ENCODE data around the gene DHRS2.

DHRS2 gene

GRCh38 chr14:23650506-23650905 is 14.3 kb downstream of the DHRS2 start:
- no peak for TF ChIP-seq CTCF (IDR thresholded peaks at IDR 0.05; ENCODE audit: insufficient read depth, low read depth, low read length, missing control alignments)
- DNase-seq (ENCODE audit: low read depth), result no peak
- no peak overlapping the region for H3K4me3 ChIP-seq (ENCODE audit: low read length)

GRCh38 chr14:23653051-23653450 is 16.9 kb downstream of the DHRS2 start:
- DNase-seq (ENCODE audit: low read depth), result no peak
- H3K4me3 ChIP-seq (ENCODE audit: low read length), result no peak overlapping the region
- TF ChIP-seq CTCF (IDR thresholded peaks at IDR 0.05; ENCODE audit: insufficient read depth, low read depth, low read length, missing control alignments), result no peak

- no peak for DNase-seq (ENCODE audit: low read depth)
- H3K4me3 ChIP-seq (ENCODE audit: low read length), result no peak overlapping the region
- TF ChIP-seq CTCF (IDR thresholded peaks at IDR 0.05; ENCODE audit: insufficient read depth, low read depth, low read length, missing control alignments), result no peak
Measured at GRCh38 chr14:23654231-23654630, 18.1 kb downstream of the DHRS2 start.

- DNase-seq (ENCODE audit: low read depth), result no peak
- no peak for TF ChIP-seq CTCF (IDR thresholded peaks at IDR 0.05; ENCODE audit: insufficient read depth, low read depth, low read length, missing control alignments)
- H3K4me3 ChIP-seq (ENCODE audit: low read length), result no peak overlapping the region
Measured at GRCh38 chr14:23657959-23658470, 21.9 kb downstream of the DHRS2 start.

- no peak for DNase-seq (ENCODE audit: low read depth)
- no peak for TF ChIP-seq CTCF (IDR thresholded peaks at IDR 0.05; ENCODE audit: insufficient read depth, low read depth, low read length, missing control alignments)
- no peak overlapping the region for H3K4me3 ChIP-seq (ENCODE audit: low read length)
Measured at GRCh38 chr14:23660290-23661226, 24.4 kb downstream of the DHRS2 start.

- DNase-seq (ENCODE audit: low read depth), result no peak
- no peak for TF ChIP-seq CTCF (IDR thresholded peaks at IDR 0.05; ENCODE audit: insufficient read depth, low read depth, low read length, missing control alignments)
Measured at GRCh38 chr14:23661542-23661941, 25.4 kb downstream of the DHRS2 start.

More at GRCh38 chr14:23661542-23661941, 25.4 kb downstream of the DHRS2 start:
- H3K4me3 ChIP-seq (ENCODE audit: low read length), result no peak overlapping the region

Measured in epithelial cell of esophagus (primary cell).